ENCODE measurements around the gene TP53TG3B. TPM values are rescaled to one million over a fixed set of nuclear protein-coding genes. Genes with fewer than 3 reads are reported as not detected.
"Not testable (repeated sequence)": the region's sequence is repeated elsewhere in the genome, so short reads cannot be mapped to it uniquely, and the experiment has no call there.

TP53TG3B gene, protein sequence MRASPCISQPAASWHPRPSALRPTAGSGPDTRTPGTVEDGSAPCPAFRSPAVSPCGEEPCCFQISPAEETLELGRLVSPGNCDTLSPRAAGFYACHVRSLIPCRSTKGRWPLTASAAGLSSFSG
- total RNA-seq (not detected in 2 replicates), polyA plus RNA-seq (not detected in 2 replicates), polyA minus RNA-seq (not detected in 2 replicates)
- not detected for total RNA-seq (2013)

DNA sequence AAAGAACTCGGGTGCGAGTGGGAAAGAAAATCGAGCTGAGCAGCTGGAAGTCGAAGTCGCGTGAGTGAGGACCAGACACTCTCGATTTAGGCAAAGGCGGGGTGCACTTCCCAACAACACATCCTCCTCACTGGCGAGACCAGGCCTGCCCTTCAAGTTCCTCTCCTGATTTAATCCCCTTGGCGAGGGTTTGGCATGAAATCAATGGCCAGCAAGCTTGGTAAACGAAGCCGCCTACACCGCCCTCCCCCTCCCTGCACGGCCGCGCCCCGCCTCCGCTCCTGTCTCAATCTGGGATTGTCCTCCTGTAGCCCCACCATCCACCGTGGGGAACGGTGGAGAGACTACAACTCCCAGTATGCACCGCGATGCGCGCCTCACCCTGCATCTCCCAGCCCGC lies at the start of gene TP53TG3B:
Gene TP53TG3B (plus strand): TSS at position 301 of the 400 bp plus-strand sequence. CDS start 68 bp downstream, at position 369.
- ATAC-seq (ENCODE audit: low read depth); H3K4me3 Mint-ChIP-seq; H4K20me1 ChIP-seq (ENCODE audit: control insufficient read depth, insufficient read depth, low read length, poor library complexity, severe bottlenecking); H3K9ac ChIP-seq (ENCODE audit: low read length); DNase-seq; H3K27me3 ChIP-seq (replicated peaks in 1 of 4; ENCODE audit: control extremely low read depth in 1 of 4, control insufficient read depth in 3 of 4, insufficient read depth in 4 of 4, low read length in 3 of 4); H3K9me3 ChIP-seq (ENCODE audit: control extremely low read depth in 1 of 3, control insufficient read depth in 2 of 3, insufficient read depth in 1 of 3, low read length in 2 of 3); H3K79me2 ChIP-seq (ENCODE audit: control insufficient read depth, insufficient read depth, low read length); H3K4me1 Mint-ChIP-seq; intact Hi-C loops (cut with micrococcal nuclease); H3K27me3 Mint-ChIP-seq; H3K9me3 Mint-ChIP-seq (ENCODE audit: insufficient read depth); H3K4me2 ChIP-seq (replicated peaks; ENCODE audit: low read depth, low read length, poor library complexity, severe bottlenecking); H3K27ac Mint-ChIP-seq; H2AFZ ChIP-seq (ENCODE audit: insufficient read depth, low read depth, low read length, poor library complexity, severe bottlenecking); H3K27ac ChIP-seq (ENCODE audit: low read length in 2 of 2); POLR2A ChIA-PET; H3K4me3 ChIP-seq (ENCODE audit: control extremely low read depth in 1 of 5, extremely low read depth in 1 of 5, insufficient read depth in 1 of 5, low read depth in 2 of 5, low read length in 4 of 5); H3K36me3 ChIP-seq (replicated peaks in 1 of 2; ENCODE audit: control extremely low read depth in 1 of 2, control insufficient read depth in 1 of 2, extremely low read depth in 1 of 2, insufficient read depth in 2 of 2, low read length in 1 of 2); CTCF ChIA-PET; H3K4me1 ChIP-seq (ENCODE audit: control insufficient read depth in 2 of 2, insufficient read depth in 2 of 2, low read length in 2 of 2): not testable (repeated sequence)
- WGBS (ENCODE audit: insufficient coverage): no CpG with 5 or more reads among the region's 25 CpGs

DNA sequence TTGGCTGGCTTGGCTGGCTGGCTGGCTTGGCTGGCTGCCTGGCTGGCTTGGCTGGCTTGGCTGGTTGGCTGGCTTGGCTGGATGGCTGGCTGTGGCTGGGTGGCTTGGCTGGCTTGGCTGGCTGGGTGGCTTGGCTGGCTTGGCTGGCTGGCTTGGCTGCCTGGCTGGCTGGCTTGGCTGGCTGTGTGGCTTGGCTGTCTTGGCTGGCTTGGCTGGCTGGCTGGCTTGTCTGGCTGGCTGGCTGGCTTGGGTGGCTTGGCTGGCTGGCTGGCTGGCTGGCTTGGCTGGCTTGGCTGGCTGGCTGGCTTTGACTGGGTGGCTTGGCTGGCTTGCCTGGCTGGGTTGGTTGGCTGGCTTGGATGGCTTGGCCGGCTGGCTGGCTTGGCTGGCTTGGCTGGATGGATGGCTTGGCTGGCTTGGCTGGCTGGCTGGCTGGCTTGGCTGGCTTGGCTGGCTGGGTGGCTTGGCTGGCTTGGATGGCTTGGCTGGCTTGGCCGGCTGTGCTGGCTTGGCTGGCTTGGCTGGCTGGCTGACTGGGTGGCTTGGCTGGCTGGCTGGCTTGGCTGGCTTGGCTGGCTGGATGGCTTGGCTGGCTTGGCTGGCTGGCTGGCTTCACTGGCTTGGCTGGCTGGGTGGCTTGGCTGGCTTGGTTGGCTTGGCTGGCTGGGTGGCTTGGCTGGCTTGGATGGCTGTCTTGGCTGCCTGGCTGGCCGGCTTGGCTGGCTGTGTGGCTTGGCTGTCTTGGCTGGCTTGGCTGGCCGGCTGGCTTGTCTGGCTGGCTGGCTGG lies 24.2 kb upstream of the TP53TG3B start:
- POLR2A ChIA-PET: not testable (repeated sequence)

DNA sequence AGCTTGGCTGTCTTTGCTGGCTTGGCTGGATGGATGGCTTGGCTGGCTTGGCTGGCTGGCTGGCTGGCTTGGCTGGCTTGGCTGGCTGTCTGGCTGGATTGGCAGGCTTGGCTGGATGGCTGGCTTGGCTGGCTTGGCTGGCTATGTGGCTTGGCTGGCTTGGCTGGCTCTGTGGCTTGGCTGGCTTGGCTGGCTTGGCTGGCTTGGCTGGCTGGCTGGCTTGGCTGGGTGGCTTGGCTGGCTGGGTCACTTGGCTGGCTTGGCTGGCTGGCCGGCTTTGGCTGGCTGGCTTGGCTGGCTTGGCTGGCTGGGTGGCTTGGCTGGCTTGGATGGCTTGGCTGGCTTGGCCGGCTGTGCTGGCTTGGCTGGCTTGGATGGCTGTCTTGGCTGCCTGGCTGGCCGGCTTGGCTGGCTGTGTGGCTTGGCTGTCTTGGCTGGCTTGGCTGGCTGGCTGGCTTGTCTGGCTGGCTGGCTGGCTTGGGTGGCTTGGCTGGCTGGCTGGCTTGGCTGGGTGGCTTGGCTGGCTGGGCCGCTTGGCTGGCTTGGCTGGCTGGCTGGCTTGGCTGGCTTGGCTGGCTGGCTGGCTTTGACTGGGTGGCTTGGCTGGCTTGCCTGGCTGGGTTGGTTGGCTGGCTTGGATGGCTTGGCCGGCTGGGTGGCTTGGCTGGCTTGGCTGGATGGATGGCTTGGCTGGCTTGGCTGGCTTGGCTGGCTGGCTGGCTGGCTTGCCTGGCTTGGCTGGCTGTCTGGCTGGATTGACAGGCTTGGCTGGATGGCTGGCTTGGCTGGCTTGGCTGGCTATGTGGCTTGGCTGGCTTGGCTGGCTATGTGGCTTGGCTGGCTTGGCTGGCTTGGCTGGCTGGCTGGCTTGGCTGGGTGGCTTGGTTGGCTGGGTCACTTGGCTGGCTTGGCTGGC lies 22.8 kb upstream of the TP53TG3B start:
- WGBS (ENCODE audit: insufficient coverage): 92% methylated on average over 5 of the region's 5 CpGs
- ATAC-seq (ENCODE audit: low read depth); H3K4me1 ChIP-seq (ENCODE audit: control insufficient read depth in 2 of 2, insufficient read depth in 2 of 2, low read length in 2 of 2): not testable (repeated sequence)

More for the DNA sequence above, 24.2 kb upstream of the TP53TG3B start:
- H2AFZ ChIP-seq (ENCODE audit: insufficient read depth, low read depth, low read length, poor library complexity, severe bottlenecking); H3K4me3 ChIP-seq (ENCODE audit: control extremely low read depth in 1 of 5, extremely low read depth in 1 of 5, insufficient read depth in 1 of 5, low read depth in 2 of 5, low read length in 4 of 5); H3K4me3 Mint-ChIP-seq; H3K27me3 ChIP-seq (replicated peaks in 1 of 4; ENCODE audit: control extremely low read depth in 1 of 4, control insufficient read depth in 3 of 4, insufficient read depth in 4 of 4, low read length in 3 of 4); ATAC-seq (ENCODE audit: low read depth); H3K27me3 Mint-ChIP-seq; H3K4me1 ChIP-seq (ENCODE audit: control insufficient read depth in 2 of 2, insufficient read depth in 2 of 2, low read length in 2 of 2); H3K9me3 Mint-ChIP-seq (ENCODE audit: insufficient read depth); H3K27ac Mint-ChIP-seq; CTCF ChIA-PET; H3K36me3 ChIP-seq (replicated peaks in 1 of 2; ENCODE audit: control extremely low read depth in 1 of 2, control insufficient read depth in 1 of 2, extremely low read depth in 1 of 2, insufficient read depth in 2 of 2, low read length in 1 of 2); H3K79me2 ChIP-seq (ENCODE audit: control insufficient read depth, insufficient read depth, low read length); H3K4me2 ChIP-seq (replicated peaks; ENCODE audit: low read depth, low read length, poor library complexity, severe bottlenecking); intact Hi-C loops (cut with micrococcal nuclease); H3K4me1 Mint-ChIP-seq; H3K9ac ChIP-seq (ENCODE audit: low read length); H3K27ac ChIP-seq (ENCODE audit: low read length in 2 of 2); H4K20me1 ChIP-seq (ENCODE audit: control insufficient read depth, insufficient read depth, low read length, poor library complexity, severe bottlenecking): not testable (repeated sequence)
- 83% methylated on average over 3 of the region's 4 CpGs for WGBS (ENCODE audit: insufficient coverage)
- H3K9me3 ChIP-seq (ENCODE audit: control extremely low read depth in 1 of 3, control insufficient read depth in 2 of 3, insufficient read depth in 1 of 3, low read length in 2 of 3): peaks cover 0 to 34% (median 0%) of the 10 kb centered on the region in 3 donors
- peak; percentile 18 for DNase-seq

More for the DNA sequence above, 22.8 kb upstream of the TP53TG3B start:
- H3K9me3 Mint-ChIP-seq (ENCODE audit: insufficient read depth); H3K27me3 Mint-ChIP-seq; H3K27me3 ChIP-seq (replicated peaks in 1 of 4; ENCODE audit: control extremely low read depth in 1 of 4, control insufficient read depth in 3 of 4, insufficient read depth in 4 of 4, low read length in 3 of 4); H3K4me3 ChIP-seq (ENCODE audit: control extremely low read depth in 1 of 5, extremely low read depth in 1 of 5, insufficient read depth in 1 of 5, low read depth in 2 of 5, low read length in 4 of 5); H3K4me2 ChIP-seq (replicated peaks; ENCODE audit: low read depth, low read length, poor library complexity, severe bottlenecking); POLR2A ChIA-PET; H3K4me3 Mint-ChIP-seq; H3K27ac ChIP-seq (ENCODE audit: low read length in 2 of 2); H2AFZ ChIP-seq (ENCODE audit: insufficient read depth, low read depth, low read length, poor library complexity, severe bottlenecking); CTCF ChIA-PET; H3K27ac Mint-ChIP-seq; H3K36me3 ChIP-seq (replicated peaks in 1 of 2; ENCODE audit: control extremely low read depth in 1 of 2, control insufficient read depth in 1 of 2, extremely low read depth in 1 of 2, insufficient read depth in 2 of 2, low read length in 1 of 2); H4K20me1 ChIP-seq (ENCODE audit: control insufficient read depth, insufficient read depth, low read length, poor library complexity, severe bottlenecking); intact Hi-C loops (cut with micrococcal nuclease); H3K4me1 Mint-ChIP-seq; H3K9ac ChIP-seq (ENCODE audit: low read length); H3K79me2 ChIP-seq (ENCODE audit: control insufficient read depth, insufficient read depth, low read length): not testable (repeated sequence)
- peak; percentile 29 for DNase-seq
- peaks cover 0 to 34% (median 0%) of the 10 kb centered on the region in 3 donors for H3K9me3 ChIP-seq (ENCODE audit: control extremely low read depth in 1 of 3, control insufficient read depth in 2 of 3, insufficient read depth in 1 of 3, low read length in 2 of 3)
